Measurements from ENCODE around the gene HSPA2.
A peak's percentile ranks its signal among the peaks of the same experiment; 100 is the strongest.
"Not testable (repeated sequence)": the region's sequence is repeated elsewhere in the genome, so short reads cannot be mapped to it uniquely, and the experiment has no call there.

HSPA2 gene

GRCh38 chr14:64517667-64518066, 22.9 kb upstream of the HSPA2 start:
- not testable (repeated sequence) for H3K27me3 ChIP-seq (ENCODE audit: low read depth, low read length); H3K4me1 ChIP-seq (ENCODE audit: control insufficient read depth in 1 of 2, insufficient read depth in 2 of 2, low read length in 2 of 2); H3K4me3 ChIP-seq (ENCODE audit: low read depth in 1 of 2, low read length in 2 of 2); H3K9me3 ChIP-seq (ENCODE audit: control insufficient read depth in 1 of 2, low read length in 2 of 2); H3K27ac ChIP-seq (ENCODE audit: low read length)
- peaks cover 11 to 13% of the 10 kb centered on the region in 2 donors for H3K36me3 ChIP-seq (ENCODE audit: control insufficient read depth in 1 of 2, insufficient read depth in 2 of 2, low read length in 2 of 2)

- H3K36me3 ChIP-seq (ENCODE audit: control insufficient read depth in 1 of 2, insufficient read depth in 2 of 2, low read length in 2 of 2), result peaks cover 17 to 19% of the 10 kb centered on the region in 2 donors
- H3K27me3 ChIP-seq (ENCODE audit: low read depth, low read length), result no peaks in the 10 kb centered on the region
- H3K4me3 ChIP-seq (ENCODE audit: low read depth in 1 of 2, low read length in 2 of 2), result no peak overlapping the region
- no peak overlapping the region for H3K27ac ChIP-seq (ENCODE audit: low read length)
- H3K4me1 ChIP-seq (ENCODE audit: control insufficient read depth in 1 of 2, insufficient read depth in 2 of 2, low read length in 2 of 2), result no peaks in the 10 kb centered on the region
- no peaks in the 10 kb centered on the region for H3K9me3 ChIP-seq (ENCODE audit: control insufficient read depth in 1 of 2, low read length in 2 of 2)
Observed at GRCh38 chr14:64518229-64518628, 22.3 kb upstream of the HSPA2 start.

GRCh38 chr14:64520699-64521098, 19.8 kb upstream of the HSPA2 start:
- Histone ChIP-seq H3K36me3 (ENCODE audit: control insufficient read depth in 1 of 2, insufficient read depth in 2 of 2, low read length in 2 of 2) (peaks cover 20 to 22% of the 10 kb centered on the region in 2 donors), H3K4me1 (ENCODE audit: control insufficient read depth in 1 of 2, insufficient read depth in 2 of 2, low read length in 2 of 2) (no peaks in the 10 kb centered on the region), H3K27me3 (ENCODE audit: low read depth, low read length) (no peaks in the 10 kb centered on the region), H3K4me3 (ENCODE audit: low read depth in 1 of 2, low read length in 2 of 2) (no peak overlapping the region), H3K9me3 (ENCODE audit: control insufficient read depth in 1 of 2, low read length in 2 of 2) (no peaks in the 10 kb centered on the region), H3K27ac (ENCODE audit: low read length) (no peak overlapping the region)

- H3K4me3 ChIP-seq (ENCODE audit: low read depth in 1 of 2, low read length in 2 of 2), result no peak overlapping the region
- peaks cover 20 to 22% of the 10 kb centered on the region in 2 donors for H3K36me3 ChIP-seq (ENCODE audit: control insufficient read depth in 1 of 2, insufficient read depth in 2 of 2, low read length in 2 of 2)
- no peaks in the 10 kb centered on the region for H3K4me1 ChIP-seq (ENCODE audit: control insufficient read depth in 1 of 2, insufficient read depth in 2 of 2, low read length in 2 of 2)
- H3K27ac ChIP-seq (ENCODE audit: low read length), result no peak overlapping the region
- H3K27me3 ChIP-seq (ENCODE audit: low read depth, low read length), result no peaks in the 10 kb centered on the region
- H3K9me3 ChIP-seq (ENCODE audit: control insufficient read depth in 1 of 2, low read length in 2 of 2), result no peaks in the 10 kb centered on the region
Observed at GRCh38 chr14:64522591-64523355, 17.8 kb upstream of the HSPA2 start.

- no peak overlapping the region for H3K4me3 ChIP-seq (ENCODE audit: low read depth in 1 of 2, low read length in 2 of 2)
- H3K27ac ChIP-seq (ENCODE audit: low read length), result no peak overlapping the region
- no peaks in the 10 kb centered on the region for H3K9me3 ChIP-seq (ENCODE audit: control insufficient read depth in 1 of 2, low read length in 2 of 2)
- peaks cover 20 to 22% of the 10 kb centered on the region in 2 donors for H3K36me3 ChIP-seq (ENCODE audit: control insufficient read depth in 1 of 2, insufficient read depth in 2 of 2, low read length in 2 of 2)
- no peaks in the 10 kb centered on the region for H3K4me1 ChIP-seq (ENCODE audit: control insufficient read depth in 1 of 2, insufficient read depth in 2 of 2, low read length in 2 of 2)
- no peaks in the 10 kb centered on the region for H3K27me3 ChIP-seq (ENCODE audit: low read depth, low read length)
Observed at GRCh38 chr14:64525354-64525753, 15.2 kb upstream of the HSPA2 start.

GRCh38 chr14:64531567-64531966, 9.0 kb upstream of the HSPA2 start:
- H3K27ac ChIP-seq (ENCODE audit: low read length), result no peak overlapping the region
- H3K9me3 ChIP-seq (ENCODE audit: control insufficient read depth in 1 of 2, low read length in 2 of 2), result no peaks in the 10 kb centered on the region
- H3K4me1 ChIP-seq (ENCODE audit: control insufficient read depth in 1 of 2, insufficient read depth in 2 of 2, low read length in 2 of 2), result no peaks in the 10 kb centered on the region
- no peak overlapping the region for H3K4me3 ChIP-seq (ENCODE audit: low read depth in 1 of 2, low read length in 2 of 2)
- H3K27me3 ChIP-seq (ENCODE audit: low read depth, low read length), result no peaks in the 10 kb centered on the region
- no peaks in the 10 kb centered on the region for H3K36me3 ChIP-seq (ENCODE audit: control insufficient read depth in 1 of 2, insufficient read depth in 2 of 2, low read length in 2 of 2)

GRCh38 chr14:64536488-64537245, 3.9 kb upstream of the HSPA2 start:
- Histone ChIP-seq H3K9me3 (ENCODE audit: control insufficient read depth in 1 of 2, low read length in 2 of 2) (no peaks in the 10 kb centered on the region), H3K27ac (ENCODE audit: low read length) (no peak overlapping the region), H3K4me3 (ENCODE audit: low read depth in 1 of 2, low read length in 2 of 2) (no peak overlapping the region), H3K36me3 (ENCODE audit: control insufficient read depth in 1 of 2, insufficient read depth in 2 of 2, low read length in 2 of 2) (no peaks in the 10 kb centered on the region), H3K27me3 (ENCODE audit: low read depth, low read length) (peaks cover 10% of the 10 kb centered on the region), H3K4me1 (ENCODE audit: control insufficient read depth in 1 of 2, insufficient read depth in 2 of 2, low read length in 2 of 2) (no peaks in the 10 kb centered on the region)

- H3K4me3 ChIP-seq (ENCODE audit: low read depth in 1 of 2, low read length in 2 of 2), result peak overlapping the region; percentile 65 to 79
- peak overlapping the region; percentile 60 for H3K27ac ChIP-seq (ENCODE audit: low read length)
- peaks cover 0 to 11% of the 10 kb centered on the region in 2 donors for H3K4me1 ChIP-seq (ENCODE audit: control insufficient read depth in 1 of 2, insufficient read depth in 2 of 2, low read length in 2 of 2)
- no peaks in the 10 kb centered on the region for H3K36me3 ChIP-seq (ENCODE audit: control insufficient read depth in 1 of 2, insufficient read depth in 2 of 2, low read length in 2 of 2)
- peaks cover 13% of the 10 kb centered on the region for H3K27me3 ChIP-seq (ENCODE audit: low read depth, low read length)
- no peaks in the 10 kb centered on the region for H3K9me3 ChIP-seq (ENCODE audit: control insufficient read depth in 1 of 2, low read length in 2 of 2)
Observed at GRCh38 chr14:64541261-64541971, 875 bp downstream of the HSPA2 start.

- H3K4me1 ChIP-seq (ENCODE audit: control insufficient read depth in 1 of 2, insufficient read depth in 2 of 2, low read length in 2 of 2), result peaks cover 0 to 11% of the 10 kb centered on the region in 2 donors
- peaks cover 13% of the 10 kb centered on the region for H3K27me3 ChIP-seq (ENCODE audit: low read depth, low read length)
- H3K9me3 ChIP-seq (ENCODE audit: control insufficient read depth in 1 of 2, low read length in 2 of 2), result no peaks in the 10 kb centered on the region
- peak overlapping the region; percentile 65 to 79 for H3K4me3 ChIP-seq (ENCODE audit: low read depth in 1 of 2, low read length in 2 of 2)
- peak overlapping the region; percentile 54 for H3K27ac ChIP-seq (ENCODE audit: low read length)
- H3K36me3 ChIP-seq (ENCODE audit: control insufficient read depth in 1 of 2, insufficient read depth in 2 of 2, low read length in 2 of 2), result no peaks in the 10 kb centered on the region
Observed at GRCh38 chr14:64541972-64542835, 1.7 kb downstream of the HSPA2 start.

- Histone ChIP-seq H3K36me3 (ENCODE audit: control insufficient read depth in 1 of 2, insufficient read depth in 2 of 2, low read length in 2 of 2) (no peaks in the 10 kb centered on the region), H3K4me3 (ENCODE audit: low read depth in 1 of 2, low read length in 2 of 2) (peak overlapping the region; percentile 65 to 79), H3K4me1 (ENCODE audit: control insufficient read depth in 1 of 2, insufficient read depth in 2 of 2, low read length in 2 of 2) (peaks cover 0 to 11% of the 10 kb centered on the region in 2 donors), H3K9me3 (ENCODE audit: control insufficient read depth in 1 of 2, low read length in 2 of 2) (no peaks in the 10 kb centered on the region), H3K27ac (ENCODE audit: low read length) (peak overlapping the region; percentile 19), H3K27me3 (ENCODE audit: low read depth, low read length) (peaks cover 13% of the 10 kb centered on the region)
Observed at GRCh38 chr14:64542836-64543201, 2.3 kb downstream of the HSPA2 start.
